NCI-H1092 treated with DMSO at 0.1 percent for 48 hours (cell line): ENCODE data around the gene SLMAP.

Source experiments
- DNase-seq: peaks from one replicate; lab custom pipeline; 2025; lab: John Stamatoyannopoulos, UW

The SLMAP gene

GRCh38 chr3:57893668-57894067 lies 137.6 kb downstream of the SLMAP start:
- no peak for DNase-seq

GRCh38 chr3:57896031-57896430 lies 139.9 kb downstream of the SLMAP start:
- DNase-seq, result no peak

GRCh38 chr3:57896691-57897090 lies 140.6 kb downstream of the SLMAP start:
- peak; percentile 42 for DNase-seq

- no peak for DNase-seq
These were observed 144.7 kb downstream of the SLMAP start for GRCh38 chr3:57900786-57901185.

- DNase-seq, result no peak
These were observed 147.2 kb downstream of the SLMAP start for GRCh38 chr3:57903124-57903890.

GRCh38 chr3:57910990-57911389 lies 154.9 kb downstream of the SLMAP start:
- DNase-seq, result no peak

- DNase-seq, result no peak
These were observed 155.5 kb downstream of the SLMAP start for GRCh38 chr3:57911593-57911992.

- no peak for DNase-seq
These were observed 161.5 kb downstream of the SLMAP start for GRCh38 chr3:57917601-57918000.

- DNase-seq, result no peak
These were observed 162.2 kb downstream of the SLMAP start for GRCh38 chr3:57918123-57918837.

- DNase-seq, result no peak
These were observed 163.9 kb downstream of the SLMAP start for GRCh38 chr3:57919987-57920386.

- no peak for DNase-seq
These were observed 167.0 kb downstream of the SLMAP start for GRCh38 chr3:57923101-57923500.

GRCh38 chr3:57923752-57924151 lies 167.6 kb downstream of the SLMAP start:
- no peak for DNase-seq

GRCh38 chr3:57927166-57927565 lies 171.1 kb downstream of the SLMAP start:
- DNase-seq, result no peak

- no peak for DNase-seq
These were observed 171.8 kb downstream of the SLMAP start for GRCh38 chr3:57927916-57928315.

- DNase-seq, result no peak
These were observed 172.4 kb downstream of the SLMAP start for GRCh38 chr3:57928511-57928910.

GRCh38 chr3:57929988-57930387 lies 173.9 kb downstream of the SLMAP start:
- DNase-seq, result no peak

GRCh38 chr3:57933602-57934001 lies 177.5 kb downstream of the SLMAP start:
- DNase-seq, result no peak

- DNase-seq, result no peak
These were observed 178.3 kb downstream of the SLMAP start for GRCh38 chr3:57934373-57934772.

- no peak for DNase-seq
These were observed 179.4 kb downstream of the SLMAP start for GRCh38 chr3:57935539-57935938.

GRCh38 chr3:57937092-57937491 lies 181.0 kb downstream of the SLMAP start:
- no peak for DNase-seq

GRCh38 chr3:57939775-57940174 lies 183.7 kb downstream of the SLMAP start:
- DNase-seq, result no peak

- DNase-seq, result no peak
These were observed 186.3 kb downstream of the SLMAP start for GRCh38 chr3:57942388-57942787.

- DNase-seq, result no peak
These were observed 186.8 kb downstream of the SLMAP start for GRCh38 chr3:57942872-57943283.
